Ammon's horn (tissue), 1 donor: ENCODE data around the gene MALT1.

Source experiments
- DNase-seq: peaks from one replicate; pipeline ENCODE4 v3.0.0-alpha.2; 2016; ENCODE audit warnings: low spot score

MALT1 gene

DNA sequence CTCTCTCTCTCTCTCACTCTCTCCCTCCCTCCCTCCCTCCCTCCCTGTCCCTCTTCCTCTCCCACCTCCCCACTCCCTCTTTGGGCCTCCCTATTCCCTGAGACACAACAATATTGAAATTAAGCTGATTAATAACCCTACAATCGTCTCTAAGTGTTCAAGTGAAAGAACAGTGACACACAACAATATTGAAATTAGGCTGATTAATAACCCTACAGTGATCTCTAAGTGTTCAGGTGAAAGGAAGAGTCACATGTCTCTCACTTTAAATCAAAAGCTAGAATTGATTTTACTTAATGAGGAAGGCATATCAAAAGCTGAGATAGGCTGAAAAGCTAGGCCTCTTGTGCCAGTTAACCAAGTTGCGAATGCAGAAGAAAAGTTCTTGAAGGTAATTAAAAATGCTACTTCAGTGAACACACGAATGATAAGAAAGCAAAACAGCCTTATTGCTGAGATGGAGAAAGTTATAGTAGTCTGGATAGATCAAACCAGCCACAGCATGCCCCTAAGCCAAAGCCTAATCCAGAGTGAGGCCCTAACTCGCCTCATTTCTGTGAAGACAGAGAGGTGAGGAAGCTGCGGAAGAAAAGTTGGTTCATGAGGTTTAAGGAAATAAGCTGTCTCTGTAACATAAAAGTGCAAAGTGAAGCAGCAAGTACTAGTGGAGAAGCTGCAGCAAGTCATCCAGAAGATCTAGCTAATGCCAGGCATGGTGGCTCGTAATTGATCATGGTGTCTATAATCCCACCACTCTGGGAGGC is 21.3 kb downstream of the MALT1 start:
- no peak for DNase-seq

GRCh38 chr18:58694221-58694620 is 23.0 kb downstream of the MALT1 start:
- DNase-seq = no peak

- no peak for DNase-seq
Measured at GRCh38 chr18:58694720-58695468, 23.6 kb downstream of the MALT1 start.

GRCh38 chr18:58695772-58696171 is 24.5 kb downstream of the MALT1 start:
- no peak for DNase-seq

DNA sequence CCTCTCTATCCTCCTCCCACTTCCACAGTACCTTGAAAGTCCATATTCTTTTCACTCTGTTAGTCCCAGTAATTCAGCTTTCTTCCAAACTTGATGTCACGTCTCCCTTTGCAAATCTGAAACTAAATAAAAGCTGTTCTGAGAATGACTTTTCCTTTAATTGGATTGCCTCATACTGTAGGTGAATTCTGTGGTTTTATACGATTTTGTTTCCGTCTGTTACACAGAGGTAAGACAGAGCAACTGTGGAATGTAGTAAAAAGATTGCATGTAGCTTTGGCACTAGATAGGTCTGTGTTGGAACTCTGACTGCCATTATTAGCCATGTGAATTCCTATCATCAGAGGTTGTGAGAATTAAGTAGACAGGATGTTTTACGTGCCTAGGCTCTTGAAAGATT is 25.9 kb downstream of the MALT1 start:
- DNase-seq = no peak

- no peak for DNase-seq
Measured at GRCh38 chr18:58698701-58699193, 27.5 kb downstream of the MALT1 start.

- DNase-seq = no peak
Measured at GRCh38 chr18:58699551-58699950, 28.3 kb downstream of the MALT1 start.

GRCh38 chr18:58700209-58700608 is 28.9 kb downstream of the MALT1 start:
- no peak for DNase-seq

- no peak for DNase-seq
Measured at GRCh38 chr18:58712930-58713329, 41.7 kb downstream of the MALT1 start.

DNA sequence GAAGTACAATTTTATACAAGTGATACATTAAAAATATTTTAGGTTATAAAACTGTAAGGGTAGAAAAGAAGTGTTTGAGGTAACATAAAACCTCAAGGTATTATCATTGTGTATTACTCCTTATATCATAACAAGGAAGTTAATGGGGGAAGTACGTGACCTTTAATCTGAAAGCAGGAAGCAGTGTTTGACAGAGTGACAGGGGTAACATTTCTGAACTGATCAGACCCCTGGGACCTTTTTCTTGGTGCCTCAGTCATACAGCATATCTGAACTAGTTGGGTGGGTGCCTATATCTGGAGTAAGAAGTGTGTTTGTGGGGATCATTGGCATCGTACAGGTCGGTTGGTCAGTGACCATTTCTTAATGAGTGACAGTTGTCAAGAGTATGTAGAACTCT is 43.0 kb downstream of the MALT1 start:
- DNase-seq = no peak

DNA sequence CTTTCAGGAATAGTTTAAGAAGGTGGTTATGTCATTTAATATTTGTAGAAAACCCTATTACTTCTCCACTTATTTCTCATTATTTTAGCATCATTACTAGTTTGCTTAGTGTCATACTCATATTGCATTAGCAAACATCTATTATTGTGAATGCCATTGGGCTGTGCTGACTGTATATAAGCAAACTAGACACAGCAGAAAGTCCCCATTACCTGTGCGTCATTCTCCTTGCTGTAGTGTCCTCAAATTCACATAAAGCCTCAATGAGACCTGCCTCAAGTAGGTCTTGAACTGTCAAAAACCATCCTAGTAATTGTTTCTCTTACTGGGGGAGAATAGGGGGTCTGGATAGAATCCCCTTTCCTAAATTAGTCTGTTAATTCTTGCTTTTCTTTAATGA is 43.6 kb downstream of the MALT1 start:
- no peak for DNase-seq

DNA sequence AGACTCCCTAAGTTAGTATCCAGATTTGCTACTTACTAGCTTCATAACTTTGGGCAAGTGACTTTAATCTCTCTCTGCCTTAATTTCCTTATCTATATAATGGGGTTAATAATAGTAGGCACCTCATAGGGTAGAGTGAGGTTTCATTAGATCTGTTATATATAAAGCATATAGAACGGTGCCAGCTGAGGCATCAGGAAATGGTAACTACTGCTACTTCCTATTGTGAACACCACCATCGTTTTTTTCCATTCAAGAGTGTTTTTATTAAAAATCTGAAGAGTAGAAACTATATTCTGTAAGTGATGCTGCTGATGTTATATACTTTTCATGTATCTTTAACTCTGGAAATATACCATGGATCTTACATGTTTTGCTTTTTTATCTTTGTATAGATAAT is 44.3 kb downstream of the MALT1 start:
- DNase-seq = no peak

- no peak for DNase-seq
Measured at GRCh38 chr18:58716060-58716756, 44.9 kb downstream of the MALT1 start.

- DNase-seq = no peak
Measured at GRCh38 chr18:58721566-58722239, 50.4 kb downstream of the MALT1 start.

GRCh38 chr18:58723810-58724602 is 52.7 kb downstream of the MALT1 start:
- peak; percentile 40 for DNase-seq

DNA sequence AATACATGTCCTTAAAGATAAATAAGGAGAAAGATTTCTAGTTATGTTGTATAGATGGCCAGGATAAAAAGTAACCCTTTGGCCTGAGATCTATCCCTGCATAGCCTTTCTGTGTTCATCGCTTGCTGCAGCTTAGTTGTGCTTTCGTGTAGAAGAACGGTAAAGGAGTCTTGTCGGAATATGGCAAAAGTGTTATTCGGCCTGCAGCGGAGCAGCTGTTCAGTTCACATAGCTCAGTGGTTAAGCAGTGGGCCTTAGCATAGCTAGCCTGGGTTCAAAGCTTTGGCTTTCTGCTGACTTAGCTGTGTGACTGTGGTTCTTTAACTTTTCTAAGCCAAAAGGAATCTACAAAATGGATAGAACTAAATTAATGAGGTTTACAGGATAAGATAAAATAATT is 55.4 kb downstream of the MALT1 start:
- no peak for DNase-seq

DNA sequence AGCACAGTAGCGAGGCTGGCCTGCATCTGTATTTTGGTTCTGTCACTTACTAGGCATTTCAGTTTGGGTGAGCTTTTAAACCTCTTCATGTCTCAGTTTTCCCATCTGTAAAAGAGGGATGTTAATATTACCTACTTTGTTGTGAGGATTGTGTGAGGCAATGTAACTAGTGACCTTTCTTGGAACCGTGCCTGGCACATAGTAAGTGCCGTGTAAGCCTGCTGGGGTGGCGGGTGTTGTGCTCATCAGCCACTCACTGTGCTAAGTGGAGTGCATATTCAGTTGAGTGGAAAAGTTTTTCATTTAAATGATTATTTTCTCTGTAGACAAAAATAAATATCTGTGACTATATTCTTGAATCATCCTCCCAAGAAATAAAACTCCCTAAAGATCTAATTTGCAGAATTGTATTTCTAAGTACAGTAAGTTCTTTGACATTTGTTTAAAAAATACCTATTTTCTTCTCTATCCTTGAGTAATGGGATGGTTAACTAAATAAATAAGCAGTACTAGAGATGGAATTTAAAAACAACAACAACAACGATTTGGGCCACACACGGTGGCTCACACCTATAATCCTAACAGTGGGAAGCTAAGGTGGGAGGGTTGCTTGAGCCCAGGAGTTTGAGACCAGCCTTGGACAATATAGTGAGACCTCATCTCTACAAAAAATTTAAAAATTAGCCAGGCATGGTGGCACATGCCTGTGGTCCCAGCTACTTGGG is 56.7 kb downstream of the MALT1 start:
- DNase-seq = peak; percentile 12

GRCh38 chr18:58728719-58729118 is 57.5 kb downstream of the MALT1 start:
- no peak for DNase-seq

- no peak for DNase-seq
Measured at GRCh38 chr18:58730618-58731017, 59.4 kb downstream of the MALT1 start.

- DNase-seq = no peak
Measured at GRCh38 chr18:58732471-58732870, 61.2 kb downstream of the MALT1 start.

DNA sequence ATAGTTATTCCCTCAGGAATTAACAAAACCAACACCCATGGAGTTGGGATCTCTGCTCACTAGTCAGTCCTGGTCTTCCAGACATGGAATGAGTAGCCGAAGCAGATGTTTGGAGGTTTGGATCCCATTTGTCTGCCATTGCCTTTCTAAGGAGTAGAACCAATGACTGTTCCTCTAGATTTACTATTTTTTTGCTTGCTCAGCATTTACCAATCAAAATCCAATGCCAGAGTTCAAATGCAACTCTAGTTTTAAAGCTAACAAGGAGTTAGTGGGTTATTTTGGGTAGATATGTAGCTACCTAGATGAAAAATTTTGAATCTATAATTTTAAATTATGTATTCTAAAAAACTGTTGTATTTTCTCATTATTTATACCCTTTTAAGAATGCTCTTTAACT is 62.6 kb downstream of the MALT1 start:
- no peak for DNase-seq
